Spinal cord (tissue), 10 donors: ENCODE measurements around the gene SLC7A7. TPM values are rescaled to one million over a fixed set of nuclear protein-coding genes. Genes with fewer than 3 reads are reported as not detected.
"Not testable (repeated sequence)": the region's sequence is repeated elsewhere in the genome, so short reads cannot be mapped to it uniquely, and the experiment has no call there.

Experiments
- DNase-seq, 6 donors: peaks; one replicate each; pipeline versions ENCODE4 v3.0.0 to v3.0.0-alpha.2; 2013 to 2015; ENCODE audit warnings: low spot score in 6 of 6, low read depth in 4 of 6
- H3K27ac ChIP-seq: one replicate; pipeline ENCODE4 v1.5.1; 2013; ENCODE audit warnings: low read depth, low read length, control low read depth
- H3K27me3 ChIP-seq: one replicate; pipeline ENCODE4 v1.6.1; 2013; ENCODE audit warnings: low read length; ENCODE audit not compliant: control insufficient read depth, insufficient read depth
- H3K36me3 ChIP-seq: one replicate; pipeline ENCODE4 v1.6.1; 2013; ENCODE audit warnings: low read length; ENCODE audit not compliant: control insufficient read depth, insufficient read depth
- H3K4me1 ChIP-seq: one replicate; pipeline ENCODE4 v1.6.1; 2013; ENCODE audit warnings: low read length; ENCODE audit not compliant: control insufficient read depth, insufficient read depth
- H3K4me3 ChIP-seq: one replicate; pipeline ENCODE4 v1.5.1; 2013; ENCODE audit warnings: low read depth, low read length, control low read depth
- H3K9me3 ChIP-seq: one replicate; pipeline ENCODE4 v1.6.1; 2013; ENCODE audit warnings: low read length; ENCODE audit not compliant: control insufficient read depth, insufficient read depth
- WGBS: methylation state at CpG from one replicate; pipeline ENCODE4 v1.1.5; 2013; ENCODE audit warnings: missing lambda C conversion rate; ENCODE audit not compliant: insufficient coverage; 5-methylcytosine and 5-hydroxymethylcytosine counted together
- polyA plus RNA-seq, 2 donors: library from polyadenylated mRNA; unstranded; fragments of 120-200 nt; gene quantifications; one replicate each; pipeline ENCODE4 v1.2.1, GENCODE V29; 2013; ENCODE audit not compliant: insufficient read length in 2 of 2
- total RNA-seq, 2 donors: library from RNA; depleted of rRNA in 1 of 2; stranded (reverse); fragments of 120-200 nt in 1 of 2; fragments of >200 nt in 1 of 2; gene quantifications; one replicate each; pipeline versions ENCODE4 v1.2.3 to v1.2.4, GENCODE V29; 2013 to 2014
- donor health status: healthy.

SLC7A7 gene
- total and polyA plus RNA-seq, 4 donors, result 8.5 to 11.5 (median 10.1) TPM

DNA sequence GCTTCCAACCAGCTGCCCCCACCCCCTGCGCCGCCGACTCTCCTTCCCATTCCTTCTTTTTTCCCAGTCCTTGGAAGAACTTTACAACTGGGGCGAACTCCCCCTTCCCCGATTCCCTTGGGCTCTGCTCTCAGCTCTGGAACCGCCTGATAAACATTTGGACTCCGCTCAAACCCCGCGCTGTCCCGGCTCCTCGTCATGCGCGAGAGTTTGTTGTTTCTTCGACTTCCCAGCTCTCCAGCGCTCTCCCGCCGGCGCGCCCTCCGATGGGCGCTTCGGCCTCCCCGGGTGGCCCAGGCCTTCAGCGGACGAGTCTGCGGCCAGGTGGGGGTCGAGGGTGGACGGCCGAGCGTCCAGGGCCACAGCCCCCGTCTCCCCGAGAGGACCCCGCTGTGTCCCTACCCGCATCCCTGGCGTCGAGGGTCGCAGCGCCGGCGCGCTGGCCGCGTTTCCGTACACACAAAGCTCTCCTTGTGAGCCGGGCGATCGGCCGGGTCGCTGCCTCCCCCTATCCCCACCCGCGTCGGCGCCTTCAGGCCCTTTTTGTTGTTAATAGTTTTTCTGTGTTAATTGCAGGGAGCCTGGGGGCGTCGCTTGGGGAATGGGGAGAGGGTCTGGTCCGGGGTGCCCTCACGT is 22.0 kb upstream of the SLC7A7 start:
- H3K4me3 ChIP-seq, result peak overlapping the region; percentile 87
- H3K27me3 ChIP-seq, result peaks cover 22% of the 10 kb centered on the region
- peaks cover 38% of the 10 kb centered on the region for H3K4me1 ChIP-seq
- peak in 2 of 6 donors; percentile 47 to 76 for DNase-seq
- H3K36me3 ChIP-seq, result peaks cover 27% of the 10 kb centered on the region
- 1% methylated on average over 41 of the region's 57 CpGs for WGBS
- H3K9me3 ChIP-seq, result no peaks in the 10 kb centered on the region
- peak overlapping the region; percentile 84 for H3K27ac ChIP-seq

GRCh38 chr14:22836301-22837113 is 21.3 kb upstream of the SLC7A7 start, which contains the start of gene MMP14:
TSS of gene MMP14 (plus strand) at chr14:22836585. CDS start at chr14:22836818, 233 bp downstream.
- 3% methylated on average over 41 of the region's 46 CpGs for WGBS
- peaks cover 24% of the 10 kb centered on the region for H3K36me3 ChIP-seq
- peak within 1 kb of the TSS; percentile 84 for H3K27ac ChIP-seq
- peaks cover 38% of the 10 kb centered on the region for H3K4me1 ChIP-seq
- H3K27me3 ChIP-seq, result peaks cover 22% of the 10 kb centered on the region
- peak in 2 of 6 donors; percentile 64 to 90 for DNase-seq
- H3K4me3 ChIP-seq, result peak within 1 kb of the TSS; percentile 87
- no peaks in the 10 kb centered on the region for H3K9me3 ChIP-seq

DNA sequence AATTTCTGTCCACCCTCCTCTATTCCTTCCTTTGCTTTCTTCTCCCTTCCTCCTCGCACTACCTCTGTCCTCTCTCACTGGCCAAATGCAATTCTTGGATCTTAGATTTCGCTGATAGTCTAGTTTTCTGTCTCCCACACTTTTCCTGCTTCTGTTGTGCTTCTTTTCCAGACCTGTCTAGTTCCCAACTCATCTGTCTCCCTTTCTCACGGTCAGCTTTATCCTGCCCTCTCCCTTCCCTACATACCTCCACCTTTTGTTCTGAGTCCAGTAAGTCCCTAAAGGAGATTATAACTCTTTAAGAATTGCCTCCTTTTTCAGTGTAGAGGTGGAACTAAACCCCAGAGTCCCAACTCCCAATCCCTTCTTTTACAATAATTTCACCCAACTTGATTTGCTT is 20.3 kb upstream of the SLC7A7 start:
- no peak for DNase-seq
- H3K9me3 ChIP-seq, result no peaks in the 10 kb centered on the region
- no peak overlapping the region for H3K4me3 ChIP-seq
- peak overlapping the region; percentile 84 for H3K27ac ChIP-seq
- WGBS, result 89% methylated on average over 2 of the region's 3 CpGs
- H3K27me3 ChIP-seq, result peaks cover 22% of the 10 kb centered on the region
- peaks cover 16% of the 10 kb centered on the region for H3K36me3 ChIP-seq
- peaks cover 38% of the 10 kb centered on the region for H3K4me1 ChIP-seq

GRCh38 chr14:22830443-22831010 is 15.3 kb upstream of the SLC7A7 start:
- peak overlapping the region; percentile 93 for H3K4me3 ChIP-seq
- no CpG with 5 or more reads among the region's 3 CpGs for WGBS

DNA sequence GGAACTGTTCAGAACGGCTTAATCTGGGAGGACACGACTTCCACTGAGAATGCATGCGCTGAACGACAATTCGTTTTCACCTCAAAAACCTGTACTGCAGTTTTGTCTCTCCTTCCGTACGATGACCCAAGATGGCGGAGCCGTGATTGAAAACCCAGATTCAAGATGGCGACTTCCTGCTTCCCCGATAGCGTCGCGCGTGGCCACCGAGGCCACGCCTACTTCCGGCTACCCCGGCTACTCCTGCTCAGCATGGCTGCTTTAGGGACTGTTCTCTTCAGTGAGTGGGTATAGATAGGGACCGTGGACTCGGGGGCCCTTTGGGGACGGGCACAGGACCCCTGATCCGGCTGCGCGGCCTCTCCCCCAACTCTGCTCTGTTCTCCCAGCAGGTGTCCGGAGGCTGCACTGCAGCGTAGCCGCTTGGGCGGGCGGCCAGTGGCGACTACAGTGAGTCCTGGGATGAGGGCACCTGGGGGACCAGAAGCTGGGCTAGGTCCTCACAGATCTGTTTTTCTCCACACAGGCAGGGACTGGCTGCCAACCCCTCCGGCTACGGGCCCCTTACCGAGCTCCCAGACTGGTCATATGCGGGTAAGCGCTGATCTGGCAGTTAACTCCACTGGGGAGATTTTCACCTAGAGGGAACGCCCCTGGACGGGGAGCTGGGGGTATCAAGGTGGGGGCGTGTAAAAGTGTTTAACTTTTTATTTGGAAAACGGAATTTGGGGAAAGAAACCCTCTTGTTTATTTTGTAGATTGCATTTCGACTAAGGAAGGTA is 14.6 kb upstream of the SLC7A7 start, which contains the start of gene MRPL52:
TSS of gene MRPL52 (plus strand) at position 227 of the 782 bp plus-strand sequence. CDS start at position 253, 26 bp downstream.
- H3K27me3 ChIP-seq, result peaks cover 2% of the 10 kb centered on the region
- WGBS, result under 1% methylated on average over 41 of the region's 41 CpGs
- peak within 1 kb of the TSS; percentile 93 for H3K4me3 ChIP-seq
- H3K4me1 ChIP-seq, result peaks cover 6% of the 10 kb centered on the region
- no peaks in the 10 kb centered on the region for H3K9me3 ChIP-seq
- peak in 4 of 6 donors; percentile 84 to 98 (median 92) for DNase-seq
- H3K36me3 ChIP-seq, result peaks cover 15% of the 10 kb centered on the region
- H3K27ac ChIP-seq, result peak within 1 kb of the TSS; percentile 75

More at GRCh38 chr14:22830443-22831010, 15.3 kb upstream of the SLC7A7 start:
- H3K27ac ChIP-seq, result no peak overlapping the region
- no peaks in the 10 kb centered on the region for H3K9me3 ChIP-seq
- DNase-seq, result no peak
- peaks cover 5% of the 10 kb centered on the region for H3K4me1 ChIP-seq
- no peaks in the 10 kb centered on the region for H3K27me3 ChIP-seq
- H3K36me3 ChIP-seq, result peaks cover 16% of the 10 kb centered on the region

DNA sequence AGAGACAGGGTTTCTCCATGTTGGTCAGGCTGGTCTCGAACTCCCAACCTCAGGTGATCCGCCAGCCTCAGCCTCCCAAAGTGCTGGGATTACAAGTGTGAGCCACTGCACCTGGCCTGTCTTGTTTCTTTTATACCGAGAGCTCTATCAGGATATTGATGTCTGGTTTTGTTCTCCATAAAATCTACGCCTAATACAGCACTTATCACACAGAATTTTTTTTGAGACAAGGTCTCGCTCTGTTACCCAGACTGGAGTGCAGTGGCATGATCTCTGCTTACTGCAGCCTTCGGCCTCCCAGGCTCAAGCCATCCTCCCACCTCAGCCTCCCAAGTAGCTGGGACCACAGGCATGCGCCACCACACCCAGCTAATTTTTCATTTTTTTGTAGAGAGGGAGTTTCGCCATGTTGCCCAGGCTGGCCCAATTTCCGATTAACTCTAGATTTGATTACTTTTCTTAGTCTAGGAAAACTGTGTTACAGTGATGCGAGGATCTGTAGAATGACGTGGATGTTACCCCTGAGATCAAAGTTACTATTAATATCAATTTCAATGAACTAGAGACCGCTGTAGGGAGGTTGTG is 13.9 kb upstream of the SLC7A7 start:
- not testable (repeated sequence) for H3K4me1 ChIP-seq, DNase-seq, H3K9me3 ChIP-seq, H3K36me3 ChIP-seq, H3K27me3 ChIP-seq
- H3K27ac ChIP-seq, result peak overlapping the region; percentile 57
- 100% methylated on average over 4 of the region's 12 CpGs for WGBS
- H3K4me3 ChIP-seq, result peak overlapping the region; percentile 93

GRCh38 chr14:22824711-22825359 is 9.6 kb upstream of the SLC7A7 start:
- Histone ChIP-seq H3K27me3 (peaks cover 4% of the 10 kb centered on the region), H3K4me3 (no peak overlapping the region), H3K9me3 (no peaks in the 10 kb centered on the region), H3K36me3 (no peaks in the 10 kb centered on the region), H3K4me1 (peaks cover 27% of the 10 kb centered on the region), H3K27ac (no peak overlapping the region)
- 46% methylated on average over 6 of the region's 8 CpGs for WGBS
- peak in 1 of 6 donors; percentile 47 for DNase-seq

GRCh38 chr14:22822571-22823098 is 7.4 kb upstream of the SLC7A7 start:
- no peaks in the 10 kb centered on the region for H3K9me3 ChIP-seq
- peak overlapping the region; percentile 73 for H3K27ac ChIP-seq
- H3K4me1 ChIP-seq, result peaks cover 34% of the 10 kb centered on the region
- WGBS, result under 1% methylated on average over 26 of the region's 34 CpGs
- peak in 4 of 6 donors; percentile 66 to 93 (median 79) for DNase-seq
- no peaks in the 10 kb centered on the region for H3K36me3 ChIP-seq
- peaks cover 4% of the 10 kb centered on the region for H3K27me3 ChIP-seq
- H3K4me3 ChIP-seq, result peak overlapping the region; percentile 26
